T-helper 1 cell (primary cell): ENCODE data around the gene FYCO1.

Experiments used
- DNase-seq, 5 donors: peaks; one replicate each; pipeline ENCODE4 v3.0.0-alpha.2; 2012 to 2020

FYCO1 gene

DNA sequence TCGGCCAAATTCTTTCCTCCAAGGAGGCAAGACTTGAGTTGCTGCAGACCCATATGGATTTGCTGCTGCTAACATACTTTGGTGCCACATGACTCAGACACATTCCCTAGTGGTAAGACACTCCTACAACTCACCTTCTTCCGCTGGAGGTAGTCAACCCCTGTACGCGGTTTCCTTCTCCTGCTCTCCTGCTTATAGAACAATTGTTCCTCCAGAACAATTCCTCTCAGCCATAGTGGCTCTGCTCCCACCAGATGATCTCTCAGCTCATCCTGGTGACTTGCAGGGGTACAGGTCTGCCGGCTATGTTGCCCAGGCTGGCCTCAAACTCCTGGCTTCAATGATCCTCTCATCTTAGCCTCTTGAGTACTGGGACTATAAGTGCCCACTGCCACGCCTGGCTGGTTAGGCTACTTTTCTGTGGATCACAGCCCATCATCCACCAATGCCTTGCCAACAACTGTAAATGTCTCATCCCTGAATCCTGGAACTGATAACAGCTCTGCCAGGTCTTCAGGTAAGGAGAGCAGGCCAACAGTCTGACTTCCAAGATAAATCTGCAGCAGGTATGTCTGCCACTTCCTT lies 54.8 kb downstream of the FYCO1 start:
- no peak for DNase-seq

DNA sequence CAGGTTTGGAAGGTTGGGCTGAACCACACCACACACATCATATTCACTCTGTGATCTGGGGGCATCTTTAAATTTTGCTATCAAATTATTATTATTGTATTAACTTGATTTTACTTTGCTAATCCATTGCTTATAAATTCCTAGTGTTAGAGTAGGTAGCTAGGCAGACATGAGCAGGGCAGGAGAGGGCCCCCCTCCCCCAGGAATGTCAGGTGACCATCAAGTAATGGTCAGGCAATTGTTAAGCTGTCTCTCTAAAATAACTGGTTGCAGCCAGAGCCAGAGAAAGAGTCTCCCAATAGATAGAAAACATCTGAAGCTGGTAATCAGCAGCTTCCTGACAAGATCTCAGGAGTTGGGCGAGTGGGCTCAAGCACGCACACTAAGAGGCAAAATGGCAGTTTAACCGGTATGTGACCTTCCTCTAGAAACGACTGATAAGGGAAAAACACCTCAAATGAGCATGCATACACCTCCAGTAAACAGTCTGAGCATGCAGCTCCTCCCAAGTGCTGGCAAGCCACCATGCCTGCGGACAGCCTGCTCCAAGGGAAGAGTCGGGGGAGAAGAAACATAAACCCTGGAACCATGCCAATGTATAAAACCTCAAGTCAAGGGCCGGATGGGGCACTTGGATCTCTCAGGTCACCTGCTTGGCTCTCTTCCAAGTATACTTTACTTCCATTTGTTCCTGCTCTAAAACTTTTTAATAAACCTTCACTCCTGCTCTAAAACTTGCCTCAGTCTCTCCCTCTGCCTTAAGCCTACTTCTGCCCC lies 55.4 kb downstream of the FYCO1 start:
- DNase-seq = no peak

DNA sequence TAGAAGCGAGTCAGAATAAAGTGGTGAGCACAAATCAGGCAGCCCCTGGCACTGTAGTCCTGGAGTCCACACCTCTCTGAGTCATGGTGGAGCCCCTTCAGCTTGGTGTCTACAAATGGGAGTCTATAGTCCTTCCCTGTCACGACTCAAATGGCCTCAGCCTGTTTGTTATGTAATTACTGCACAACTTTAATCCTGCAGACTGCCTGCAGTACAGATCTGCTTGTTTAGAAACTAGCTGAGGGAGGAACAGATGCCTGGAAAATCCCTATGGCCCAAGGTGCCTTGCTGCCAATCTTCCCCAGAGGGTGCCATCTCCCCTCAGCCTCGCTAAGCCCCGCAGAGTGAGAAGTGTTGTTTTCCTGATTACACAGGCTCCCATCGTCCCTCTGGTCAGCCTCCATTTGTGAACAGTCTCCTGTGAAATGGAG lies 56.3 kb downstream of the FYCO1 start:
- DNase-seq = no peak

DNA sequence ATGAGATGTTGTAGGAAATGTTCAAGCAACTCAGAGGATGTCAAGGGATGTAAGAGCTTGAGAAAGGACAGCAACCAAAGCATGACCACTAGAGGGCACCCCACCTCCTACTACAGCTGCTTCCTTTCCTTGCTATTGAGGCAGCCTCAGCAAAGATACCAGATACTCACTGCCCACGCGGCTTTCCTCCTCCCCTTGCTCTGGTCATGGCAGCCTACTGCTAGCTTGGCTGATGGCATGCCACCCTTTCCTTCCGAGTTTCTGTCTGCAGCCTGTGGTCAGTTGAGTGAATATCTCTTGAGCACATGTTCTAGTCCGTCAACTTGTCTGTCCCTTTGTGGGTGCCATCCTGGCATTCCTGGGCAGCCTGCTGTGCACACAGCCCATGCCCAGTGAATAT lies 56.8 kb downstream of the FYCO1 start:
- peak; percentile 53 to 87 (median 76) for DNase-seq

DNA sequence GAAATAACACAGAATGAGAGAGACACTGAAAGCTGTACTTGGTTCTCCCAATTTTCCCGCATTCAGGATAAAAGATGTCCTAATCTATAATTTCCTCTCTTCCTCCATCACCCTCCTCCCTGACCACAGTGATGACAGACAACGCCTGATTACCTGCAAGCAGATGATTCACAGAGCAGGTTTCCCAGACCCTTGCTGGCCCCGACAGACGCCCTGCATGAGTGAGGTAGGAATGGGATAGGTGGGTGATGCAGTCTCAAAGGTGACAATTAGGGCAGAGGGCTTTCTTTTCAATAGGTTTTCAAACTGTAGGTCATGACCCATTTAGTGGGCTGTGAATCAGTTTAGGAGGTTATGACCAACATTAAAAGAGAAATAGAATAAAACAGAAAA lies 57.6 kb downstream of the FYCO1 start:
- no peak for DNase-seq

DNA sequence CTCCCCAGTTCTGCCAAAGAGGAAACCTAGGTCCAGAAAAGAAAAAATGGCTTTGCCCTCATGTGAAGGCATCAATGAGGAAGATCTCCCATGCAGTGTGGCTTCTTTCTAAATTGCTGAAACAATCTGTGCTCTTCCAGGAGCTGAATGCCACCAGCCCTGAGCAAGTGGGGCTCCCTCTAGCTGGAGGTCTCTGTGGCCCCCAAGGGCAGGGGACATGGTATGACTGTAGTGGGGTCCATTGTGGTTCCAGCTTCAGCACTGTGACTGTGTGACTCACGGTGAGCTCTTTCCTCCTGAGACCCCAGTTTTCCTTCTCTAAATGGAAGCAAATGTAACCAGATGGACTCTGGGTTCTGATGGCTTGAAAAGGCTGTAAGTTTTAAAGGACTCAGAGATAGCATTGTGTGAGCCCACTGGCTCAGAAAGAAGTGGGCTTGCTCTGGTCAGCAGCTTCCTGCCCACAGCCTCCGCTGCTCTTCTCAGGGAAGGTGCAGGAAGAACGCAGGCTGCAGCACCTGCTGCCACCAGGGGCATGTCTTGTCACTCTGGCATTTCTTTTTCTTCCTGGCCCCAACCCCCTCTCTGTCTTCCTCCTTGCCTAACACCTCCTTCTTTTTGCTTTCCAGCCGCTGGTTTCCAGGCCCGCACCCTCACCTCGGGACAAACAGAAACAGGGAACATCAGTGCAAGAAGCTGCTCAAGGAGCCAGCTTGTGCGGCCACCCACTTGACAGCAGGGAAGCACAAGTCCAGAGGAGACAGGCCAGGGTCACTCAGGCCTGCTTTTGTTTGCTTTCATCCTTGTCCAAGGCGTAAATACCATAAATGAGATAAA lies 58.2 kb downstream of the FYCO1 start:
- DNase-seq = no peak

DNA sequence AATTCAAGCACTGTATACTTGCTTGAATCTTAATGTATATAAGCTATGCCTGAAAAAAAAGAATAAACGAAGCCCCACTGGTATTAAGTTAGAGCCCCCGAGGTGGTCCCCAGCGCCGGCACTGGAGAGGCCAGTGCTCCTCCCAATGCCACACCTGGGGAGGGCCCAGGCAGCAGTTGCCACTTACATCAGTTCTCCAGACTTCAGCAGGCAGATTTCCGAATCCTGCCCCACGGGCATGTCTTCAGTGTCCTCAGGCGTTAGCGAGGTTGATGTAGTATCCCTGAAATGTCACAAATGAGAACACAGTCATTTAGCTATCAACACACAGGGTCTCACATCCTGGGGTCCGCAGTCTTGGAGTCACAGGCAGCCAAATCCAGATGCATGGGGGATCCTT lies 59.4 kb downstream of the FYCO1 start:
- no peak for DNase-seq

DNA sequence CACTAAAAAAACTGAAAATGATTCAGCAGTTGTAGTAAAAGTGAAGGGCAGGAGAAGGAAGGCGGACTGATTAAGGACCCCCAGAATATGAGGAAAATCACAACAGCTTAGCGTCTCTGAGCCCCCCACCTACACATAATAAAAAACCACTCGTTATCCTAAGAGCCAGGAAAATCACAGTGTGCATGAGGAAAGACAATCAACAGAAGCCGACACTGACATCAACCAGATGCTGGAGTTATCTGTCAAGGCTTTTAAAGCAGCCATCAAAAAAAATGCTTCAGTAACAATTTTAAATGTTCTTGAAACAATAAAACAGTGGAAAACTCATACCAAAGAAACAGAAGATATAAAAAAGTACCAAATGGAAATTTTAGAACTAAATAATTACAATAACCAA lies 62.0 kb downstream of the FYCO1 start:
- no peak for DNase-seq

DNA sequence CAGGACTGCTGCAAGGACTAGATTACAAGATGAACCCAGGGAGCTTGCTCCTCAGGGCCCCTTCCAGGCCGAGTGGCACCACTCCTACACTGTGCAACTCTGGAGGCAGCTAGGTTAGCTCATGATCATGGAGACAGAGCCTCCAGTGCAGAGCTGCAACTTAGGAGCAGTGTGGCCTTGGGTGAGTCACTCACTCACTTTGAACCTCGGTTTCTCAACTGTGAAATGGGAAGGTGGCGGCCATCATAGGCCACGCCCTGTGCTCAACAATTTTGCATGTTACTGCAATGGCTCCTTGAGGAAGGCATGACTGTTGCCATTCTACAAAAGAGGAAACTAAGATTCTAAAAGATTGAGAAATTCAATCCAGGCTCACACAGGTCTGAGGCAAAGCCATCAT lies 63.5 kb downstream of the FYCO1 start:
- DNase-seq = no peak

DNA sequence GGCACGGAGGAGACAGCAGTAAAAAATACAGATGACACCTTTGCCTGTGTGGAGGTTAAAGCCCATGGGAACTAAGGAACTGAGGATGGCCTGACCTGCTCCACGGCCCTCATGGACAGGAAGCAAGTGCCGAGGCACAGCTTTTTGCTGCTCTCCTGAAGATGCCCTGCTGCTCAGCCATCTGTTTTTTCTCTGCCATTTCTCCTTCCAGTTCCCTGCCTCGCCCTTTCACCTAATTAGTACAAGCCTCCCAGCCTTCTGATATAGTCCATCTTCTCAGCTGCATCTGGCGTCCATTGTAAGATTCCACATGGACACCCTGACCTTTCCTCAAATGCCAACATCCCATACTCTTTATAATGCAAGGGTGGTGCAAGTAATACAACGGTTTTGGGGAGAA lies 64.1 kb downstream of the FYCO1 start:
- no peak for DNase-seq

DNA sequence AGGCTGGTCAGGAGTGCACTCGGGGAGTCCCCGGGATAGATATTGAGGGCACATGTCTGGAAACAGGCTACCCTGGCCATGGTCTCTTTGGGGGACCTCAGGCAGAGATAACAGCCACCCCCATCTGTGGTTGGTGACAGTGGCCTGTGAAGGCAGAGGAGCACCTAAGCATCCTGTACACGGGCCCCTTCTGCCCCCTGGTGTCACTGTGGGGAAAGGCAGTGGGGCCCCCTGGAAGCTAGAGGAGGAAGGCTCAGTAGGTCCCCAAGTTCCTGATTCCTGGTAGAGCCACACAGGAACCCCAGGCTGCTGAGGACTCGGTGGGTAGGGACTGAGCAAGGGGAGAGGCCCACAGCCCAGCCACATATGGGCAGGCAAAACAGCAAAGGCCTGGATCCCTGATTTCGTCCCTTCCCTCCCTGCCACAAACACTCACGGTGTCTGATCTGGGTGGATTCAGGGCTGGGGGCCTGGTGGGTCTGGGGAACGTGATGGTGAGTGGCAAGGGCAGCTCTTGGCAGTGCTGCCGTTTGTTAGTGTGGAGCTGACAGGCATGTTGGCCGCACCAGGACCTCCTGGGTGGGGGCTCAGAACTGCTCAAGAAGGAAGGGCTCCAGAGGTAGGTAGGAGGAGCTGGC lies 66.5 kb downstream of the FYCO1 start:
- DNase-seq = peak in 4 of 5 donors; percentile 43 to 52 (median 50)

DNA sequence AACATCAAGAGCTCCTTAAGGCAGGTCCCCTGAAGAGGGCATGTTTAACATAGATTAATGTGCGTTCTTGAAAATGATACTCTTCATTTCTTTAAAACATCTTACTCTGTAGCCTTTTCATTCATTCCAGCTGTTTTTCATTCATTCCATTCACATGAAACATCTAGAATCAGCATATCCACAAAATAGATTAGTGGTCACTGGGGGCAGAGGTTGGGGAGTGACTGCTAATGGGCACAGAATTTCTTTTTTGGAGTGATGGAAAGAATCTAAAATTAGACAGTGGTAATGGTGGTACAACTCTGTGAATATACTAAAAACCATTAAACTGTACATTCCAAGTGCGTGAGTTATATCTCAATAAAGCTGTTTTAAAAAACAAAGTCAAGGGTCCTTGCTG lies 67.7 kb downstream of the FYCO1 start:
- no peak for DNase-seq

DNA sequence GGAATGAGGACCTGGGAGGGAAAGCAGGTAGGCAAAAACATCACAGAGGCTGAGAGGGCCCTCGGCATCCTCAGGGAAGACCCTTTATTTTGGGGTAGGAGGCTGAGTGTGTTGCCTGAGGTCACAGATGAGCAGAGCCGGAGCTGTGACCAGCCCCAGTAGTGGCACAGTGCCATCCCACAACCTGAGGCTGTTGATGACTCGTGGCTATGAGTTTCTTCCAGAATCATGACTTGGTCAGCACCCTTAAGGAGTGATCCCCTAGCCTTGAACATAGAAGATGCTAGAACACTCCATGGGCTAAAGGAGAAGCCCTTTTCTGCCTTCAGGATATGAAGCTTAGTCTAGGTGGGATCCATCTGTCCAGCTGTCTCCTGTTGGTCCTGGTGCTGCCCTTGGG lies 71.9 kb downstream of the FYCO1 start:
- DNase-seq = no peak

DNA sequence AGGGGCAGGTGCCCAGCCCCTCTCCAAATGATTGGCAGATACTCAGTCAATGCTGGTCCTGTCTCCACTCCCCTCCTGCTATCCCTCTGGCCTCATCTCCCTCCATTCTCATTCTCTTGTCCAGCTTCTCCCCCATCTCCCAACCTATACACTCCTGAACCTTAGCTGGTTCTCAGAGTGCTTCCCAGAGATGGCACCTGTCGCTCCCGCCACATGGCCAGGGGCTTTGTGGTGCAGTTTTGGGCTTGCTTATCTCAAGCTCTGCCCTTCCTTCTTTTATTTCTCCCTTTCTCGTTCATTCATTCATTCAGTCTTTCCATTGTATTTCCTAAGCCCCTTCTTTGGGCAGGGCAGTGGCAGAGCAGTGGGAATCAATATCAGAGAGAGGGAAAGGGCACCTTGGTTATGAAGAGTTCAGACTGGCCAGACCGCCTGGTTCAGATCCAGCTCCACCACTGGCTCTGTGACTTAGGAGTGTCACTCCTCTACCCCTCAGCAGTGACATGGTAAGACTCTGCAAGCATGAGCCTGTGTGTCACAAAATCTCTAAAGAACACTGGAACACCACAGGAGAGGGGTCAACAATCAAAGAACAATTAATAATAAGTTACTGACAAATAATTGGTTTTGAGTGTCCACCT lies 72.6 kb downstream of the FYCO1 start:
- no peak for DNase-seq

DNA sequence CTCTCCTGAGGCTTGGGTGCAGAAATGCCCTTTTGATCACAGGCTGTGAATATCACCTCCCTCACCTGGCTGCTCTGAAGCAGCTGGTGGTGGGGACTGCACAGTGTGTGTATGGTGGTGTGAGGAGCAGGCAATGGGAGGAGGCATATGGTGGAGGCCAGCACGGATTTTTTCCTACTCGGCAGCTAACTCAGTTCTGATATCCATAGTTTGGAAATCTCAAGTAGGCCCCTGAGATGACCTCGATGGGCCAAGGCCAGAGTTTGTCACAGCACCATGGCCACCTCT lies 73.6 kb downstream of the FYCO1 start:
- no peak for DNase-seq

DNA sequence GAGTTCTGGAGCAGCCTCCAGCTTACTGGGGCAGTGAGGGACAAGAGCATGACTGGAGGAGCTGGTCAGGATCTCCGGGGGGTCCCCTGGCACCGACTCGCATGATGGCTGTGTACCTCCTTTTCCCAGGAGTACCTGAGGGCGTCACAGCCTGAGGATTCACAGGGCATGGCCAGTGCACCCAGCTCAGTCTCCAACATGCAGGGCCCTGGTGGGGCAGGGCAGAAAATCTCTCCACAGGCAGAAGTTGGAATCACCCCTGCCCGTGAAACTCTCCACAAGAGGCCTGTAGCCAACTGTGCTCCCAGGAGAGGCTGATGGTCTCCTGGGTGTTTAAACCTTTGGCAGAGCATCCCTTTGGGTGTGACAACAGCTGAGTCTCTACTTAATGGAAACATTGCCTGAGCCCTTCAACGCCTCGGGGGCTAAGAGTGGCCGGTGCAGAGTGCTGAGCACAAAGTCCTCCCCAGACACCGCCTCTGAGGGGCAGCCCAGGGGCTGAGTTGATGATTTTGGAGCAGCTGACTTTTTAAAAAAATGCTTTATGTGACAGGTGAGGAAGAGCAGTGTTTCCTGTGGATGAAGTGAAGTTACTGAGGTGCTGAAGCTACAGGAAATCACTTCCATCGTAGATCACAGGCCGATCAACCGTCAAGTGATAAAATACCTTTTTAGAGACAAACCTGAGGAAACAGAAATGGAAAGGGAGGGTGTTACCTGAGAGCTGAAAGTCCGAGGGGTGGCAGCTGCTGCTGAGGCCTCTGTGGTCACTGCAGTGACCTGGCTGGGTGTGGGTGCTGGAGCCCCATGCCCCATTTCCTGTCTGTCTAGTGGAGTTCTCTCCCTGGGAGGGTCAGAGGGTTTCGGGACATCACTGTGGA lies 74.2 kb downstream of the FYCO1 start:
- DNase-seq = no peak

DNA sequence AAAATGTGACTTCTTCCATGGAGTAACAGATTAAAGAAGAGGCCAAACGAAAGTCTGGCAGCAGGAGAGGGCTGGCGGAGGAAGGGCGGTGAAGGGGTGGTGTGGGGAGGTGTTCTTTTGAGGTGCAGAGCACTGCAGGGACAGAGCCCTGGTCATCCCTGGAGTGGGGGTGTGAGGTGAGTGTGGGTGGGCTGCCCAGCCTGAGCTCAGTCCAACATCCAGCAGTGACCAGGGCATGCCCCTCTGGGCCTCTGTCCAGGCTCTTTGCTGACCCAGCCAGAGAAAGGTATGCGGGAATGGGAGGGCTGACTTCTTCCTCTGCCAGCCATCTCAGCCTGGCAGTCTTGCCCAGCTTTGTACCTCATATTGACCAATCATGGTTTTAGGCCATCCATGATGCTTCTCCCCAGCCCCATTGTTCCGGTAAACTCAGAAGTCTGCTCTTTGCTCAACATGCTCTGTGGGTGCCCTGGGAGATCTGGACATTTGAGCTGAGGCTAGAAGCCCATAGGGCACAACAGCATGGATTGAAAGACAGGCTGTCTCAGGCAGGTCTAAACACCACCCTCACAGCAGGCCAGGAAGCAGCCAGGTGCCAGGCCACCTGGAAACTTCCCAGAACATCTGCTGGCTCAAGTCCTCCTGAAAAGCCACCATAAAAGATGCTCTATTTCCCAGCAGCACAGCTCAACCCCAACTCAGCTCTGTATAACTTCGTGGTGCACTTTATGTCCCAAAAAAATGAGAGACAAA lies 78.3 kb downstream of the FYCO1 start:
- no peak for DNase-seq

DNA sequence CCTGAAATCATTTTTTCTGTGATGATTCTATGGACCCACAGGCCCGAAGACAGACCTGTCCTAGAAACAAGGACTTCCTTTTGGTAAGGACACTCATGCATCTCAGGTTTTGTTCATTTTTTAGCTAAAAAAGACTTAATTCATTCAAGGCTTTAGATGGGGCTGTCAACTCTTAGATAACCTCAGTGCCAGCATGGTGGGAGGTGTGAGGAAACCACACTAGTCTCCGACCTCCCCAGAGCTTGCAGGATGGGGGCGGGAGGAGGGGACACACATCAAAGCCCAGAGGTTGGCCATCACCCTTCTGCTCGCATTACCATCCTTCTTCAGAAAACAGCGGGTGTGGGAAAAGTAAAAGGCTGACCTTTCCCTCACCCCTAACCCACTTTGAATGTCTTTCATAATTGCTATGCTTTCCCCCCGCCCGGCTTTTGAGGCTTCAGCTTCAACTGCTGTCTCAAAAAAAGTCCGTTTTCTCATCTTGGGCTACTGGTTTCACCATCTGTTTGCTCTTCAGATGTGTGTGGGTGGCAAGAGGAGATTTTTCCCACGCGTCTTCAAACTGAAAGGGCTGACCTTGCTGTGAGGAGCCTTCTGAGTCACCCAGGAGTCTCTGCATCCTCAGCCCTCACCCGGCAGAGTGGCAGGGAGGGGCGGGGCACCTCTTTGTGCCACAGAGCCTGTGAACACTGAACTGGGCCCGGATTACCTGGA lies 79.9 kb downstream of the FYCO1 start:
- DNase-seq = peak; percentile 28 to 82 (median 49)

DNA sequence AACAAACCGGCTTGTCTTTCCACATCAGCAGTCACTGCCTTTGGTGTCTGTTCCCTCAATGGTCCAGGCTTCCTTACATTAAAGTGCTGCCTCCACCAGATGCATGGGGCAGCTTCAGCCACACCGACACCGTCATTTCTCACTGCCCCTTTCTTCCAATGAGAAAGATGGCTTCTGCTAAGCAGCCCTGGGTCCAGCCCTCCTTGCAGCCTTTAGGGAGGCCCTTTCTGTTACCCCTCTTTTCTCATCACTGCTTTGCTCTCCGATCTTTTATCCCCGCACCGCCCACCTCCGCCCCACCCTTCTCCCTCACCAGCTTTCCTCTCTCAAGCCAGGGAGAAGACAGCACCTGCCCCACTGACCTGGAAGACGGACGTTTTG lies 80.6 kb downstream of the FYCO1 start:
- no peak for DNase-seq

DNA sequence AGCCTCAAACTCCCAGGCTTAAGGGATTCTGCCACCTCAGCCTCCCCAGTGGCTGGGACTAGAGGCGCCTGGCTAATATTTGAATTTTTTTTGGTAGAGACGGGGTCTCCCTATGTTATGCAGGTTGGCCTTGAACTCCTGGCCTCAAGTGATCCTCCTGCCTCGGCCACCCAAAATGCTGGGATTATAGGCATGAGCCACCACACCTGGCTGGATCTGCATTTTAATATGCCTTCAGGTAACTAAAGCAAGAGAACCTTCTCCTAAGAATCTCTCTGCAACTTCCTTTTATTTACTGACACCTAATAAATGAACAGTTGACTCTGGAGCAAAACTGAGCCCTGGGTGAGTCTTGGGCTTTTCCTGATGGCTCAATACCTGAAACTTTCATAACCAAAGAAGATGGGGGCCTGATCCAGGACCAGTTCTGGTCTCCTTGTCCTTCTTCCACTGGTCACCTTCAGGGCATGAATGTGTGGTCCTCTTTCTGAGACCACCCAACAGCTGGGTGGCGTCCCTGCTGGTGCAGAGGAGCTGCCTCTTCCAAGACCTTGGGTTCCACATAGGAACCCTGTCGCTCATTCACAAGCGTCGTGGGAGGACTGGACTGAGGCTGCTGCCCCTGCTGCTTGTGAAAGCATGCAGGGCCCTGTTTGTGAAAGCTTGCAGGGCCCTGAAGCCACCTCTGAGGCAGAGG lies 81.1 kb downstream of the FYCO1 start:
- no peak for DNase-seq
